Breast epithelium (tissue), 4 donors: ENCODE data around the gene TRAPPC6A. TPM values are rescaled to one million over a fixed set of nuclear protein-coding genes. Genes with fewer than 3 reads are reported as not detected.
"Not testable (repeated sequence)": the region's sequence is repeated elsewhere in the genome, so short reads cannot be mapped to it uniquely, and the experiment has no call there.

Experiments used
- DNase-seq, 2 donors: peaks; one replicate each; pipeline ENCODE4 v3.0.0-alpha.2; 2019; ENCODE audit warnings: low spot score in 2 of 2
- H3K27ac ChIP-seq, 2 donors: fragments of 200-600 bp; sonication (generic) in 1 of 2; one replicate each; pipeline ENCODE4 v1.5.1; 2016 to 2019; ENCODE audit warnings: mild to moderate bottlenecking in 1 of 2
- H3K27me3 ChIP-seq, 2 donors: fragments of 200-600 bp; sonication (generic) in 1 of 2; one replicate each; pipeline versions ENCODE4 v1.5.1 to v1.6.0; 2017 to 2019; ENCODE audit warnings: control low read depth in 1 of 2, mild to moderate bottlenecking in 1 of 2
- H3K36me3 ChIP-seq: fragments of 200-600 bp; one replicate; pipeline ENCODE4 v1.5.1; 2019
- H3K4me1 ChIP-seq, 2 donors: fragments of 200-600 bp; sonication (generic); one replicate each; pipeline ENCODE4 v1.5.1; 2016 to 2019; ENCODE audit warnings: control low read depth in 1 of 2
- H3K4me3 ChIP-seq, 3 donors: fragments of 200-600 bp; sonication (generic); 1 replicate in 2 of 3; 2 replicates in 1 of 3; pipeline ENCODE4 v1.5.1; 2016 to 2019; ENCODE audit warnings: mild to moderate bottlenecking in 3 of 3, moderate library complexity in 2 of 3
- H3K9me3 ChIP-seq, 2 donors: fragments of 200-600 bp; sonication (generic) in 1 of 2; one replicate each; pipeline ENCODE4 v1.5.1; 2016 to 2019; ENCODE audit warnings: control low read depth in 1 of 2
- POLR2A ChIP-seq: fragments of 450-650 bp; IDR thresholded peaks from one replicate; pipeline ENCODE4 v1.6.1; 2016; ENCODE audit warnings: antibody characterized with exemption, mild to moderate bottlenecking, moderate library complexity
- POLR2AphosphoS5 ChIP-seq, 3 donors: sonication (generic); formaldehyde crosslinking; IDR thresholded peaks; one replicate each; pipeline ENCODE4 v1.6.1; 2017; ENCODE audit warnings: antibody characterized with exemption in 3 of 3
- intact Hi-C: fragments of 100-400 bp; cut with DNase I; formaldehyde crosslinking; loops from one replicate; pipeline ENCODE4 v1.15.1; 2023; ENCODE audit warnings: low total_unique reads
- total RNA-seq, 3 donors: library from RNA; depleted of rRNA; stranded (reverse); fragments of >200 nt; gene quantifications; one replicate each; pipeline ENCODE4 v1.1.0, GENCODE V29; 2016
- TF ChIP-seq, protein P1 (sequence below), 3 donors: fragments of 450-650 bp; IDR thresholded peaks; one replicate each; pipeline ENCODE4 v1.5.1; 2016 to 2017; ENCODE audit warnings: antibody characterized with exemption in 3 of 3, mild to moderate bottlenecking in 3 of 3, moderate library complexity in 3 of 3

Gene TRAPPC6A
- total RNA-seq, 3 donors from 2014 or later, result 29.5 to 54.4 (median 34.7) TPM

DNA sequence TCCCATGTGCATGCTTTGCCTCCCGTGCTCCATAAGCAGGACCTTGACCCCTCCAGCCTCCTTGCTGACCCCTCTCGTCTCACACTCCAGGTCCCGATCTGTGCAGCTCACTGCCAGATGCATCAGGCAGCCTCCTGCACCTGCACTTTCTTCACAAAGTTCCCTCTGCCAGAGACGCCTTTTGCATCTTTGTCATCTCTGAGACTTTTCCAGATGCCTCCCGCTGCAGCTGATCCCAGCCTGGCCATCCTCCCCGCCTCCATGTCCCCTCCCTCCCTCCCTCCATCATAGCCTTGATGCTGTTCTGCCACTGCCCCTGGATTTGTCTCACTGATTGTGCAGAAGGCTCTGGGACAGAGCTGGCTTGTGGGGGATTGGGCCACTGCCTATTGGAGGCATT is 55.2 kb downstream of the TRAPPC6A start:
- H3K9me3 ChIP-seq, result no peaks in the 10 kb centered on the region
- peaks cover 4 to 15% of the 10 kb centered on the region in 2 donors for H3K4me1 ChIP-seq
- peak overlapping the region; percentile 32 to 60 for H3K27ac ChIP-seq
- intact Hi-C loops, result loop anchor here (10.0 kb wide), 1 partner anchor 542 kb away; the partner anchor contains the start of gene GIPR
- H3K4me3 ChIP-seq, result no peak overlapping the region
- H3K27me3 ChIP-seq, result no peaks in the 10 kb centered on the region
- no peak for DNase-seq
- H3K36me3 ChIP-seq, result no peaks in the 10 kb centered on the region
- TF ChIP-seq POLR2A, result no peak
- TF ChIP-seq POLR2AphosphoS5 (IDR thresholded peaks at IDR 0.05), result no peak
- TF ChIP-seq, protein P1, sequence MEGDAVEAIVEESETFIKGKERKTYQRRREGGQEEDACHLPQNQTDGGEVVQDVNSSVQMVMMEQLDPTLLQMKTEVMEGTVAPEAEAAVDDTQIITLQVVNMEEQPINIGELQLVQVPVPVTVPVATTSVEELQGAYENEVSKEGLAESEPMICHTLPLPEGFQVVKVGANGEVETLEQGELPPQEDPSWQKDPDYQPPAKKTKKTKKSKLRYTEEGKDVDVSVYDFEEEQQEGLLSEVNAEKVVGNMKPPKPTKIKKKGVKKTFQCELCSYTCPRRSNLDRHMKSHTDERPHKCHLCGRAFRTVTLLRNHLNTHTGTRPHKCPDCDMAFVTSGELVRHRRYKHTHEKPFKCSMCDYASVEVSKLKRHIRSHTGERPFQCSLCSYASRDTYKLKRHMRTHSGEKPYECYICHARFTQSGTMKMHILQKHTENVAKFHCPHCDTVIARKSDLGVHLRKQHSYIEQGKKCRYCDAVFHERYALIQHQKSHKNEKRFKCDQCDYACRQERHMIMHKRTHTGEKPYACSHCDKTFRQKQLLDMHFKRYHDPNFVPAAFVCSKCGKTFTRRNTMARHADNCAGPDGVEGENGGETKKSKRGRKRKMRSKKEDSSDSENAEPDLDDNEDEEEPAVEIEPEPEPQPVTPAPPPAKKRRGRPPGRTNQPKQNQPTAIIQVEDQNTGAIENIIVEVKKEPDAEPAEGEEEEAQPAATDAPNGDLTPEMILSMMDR (IDR thresholded peaks at IDR 0.05), result no peak

DNA sequence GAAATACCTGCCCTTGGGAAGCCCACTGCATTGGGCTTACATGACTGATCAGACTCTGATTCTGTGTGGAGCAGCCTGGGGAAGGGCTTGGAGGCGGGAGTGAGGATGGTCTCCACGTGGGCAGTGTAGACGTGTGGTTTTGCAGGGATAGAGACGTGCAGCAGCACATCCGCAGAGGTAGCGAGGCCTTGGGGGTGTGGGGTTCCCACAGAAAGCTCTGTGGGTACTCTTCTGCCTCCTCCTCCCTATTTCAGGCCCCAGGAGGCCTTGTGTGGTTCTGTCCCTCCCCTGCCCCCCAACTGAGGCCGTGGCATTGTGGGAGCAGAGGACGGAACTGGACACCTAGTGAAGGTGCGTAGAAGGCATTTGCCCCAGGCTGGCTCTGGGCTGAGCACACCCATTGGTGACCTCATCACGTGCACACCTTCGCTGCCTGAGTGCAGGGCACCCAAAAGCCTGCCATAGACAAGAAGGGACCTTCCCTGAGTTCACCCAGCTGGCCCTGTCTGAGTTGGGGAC is 56.2 kb downstream of the TRAPPC6A start:
- Histone ChIP-seq H3K4me1 (peaks cover 4 to 20% of the 10 kb centered on the region in 2 donors), H3K9me3 (no peaks in the 10 kb centered on the region), H3K27me3 (no peaks in the 10 kb centered on the region), H3K36me3 (no peaks in the 10 kb centered on the region), H3K4me3 (no peak overlapping the region), H3K27ac (peak overlapping the region; percentile 50 to 60)
- TF ChIP-seq, protein P1 (IDR thresholded peaks at IDR 0.05), result no peak
- no peak for TF ChIP-seq POLR2A
- no peak for TF ChIP-seq POLR2AphosphoS5 (IDR thresholded peaks at IDR 0.05)
- no peak for DNase-seq
- intact Hi-C loops, result loop anchor here (10.0 kb wide), 1 partner anchor 543 kb away; the partner anchor contains the start of gene GIPR

DNA sequence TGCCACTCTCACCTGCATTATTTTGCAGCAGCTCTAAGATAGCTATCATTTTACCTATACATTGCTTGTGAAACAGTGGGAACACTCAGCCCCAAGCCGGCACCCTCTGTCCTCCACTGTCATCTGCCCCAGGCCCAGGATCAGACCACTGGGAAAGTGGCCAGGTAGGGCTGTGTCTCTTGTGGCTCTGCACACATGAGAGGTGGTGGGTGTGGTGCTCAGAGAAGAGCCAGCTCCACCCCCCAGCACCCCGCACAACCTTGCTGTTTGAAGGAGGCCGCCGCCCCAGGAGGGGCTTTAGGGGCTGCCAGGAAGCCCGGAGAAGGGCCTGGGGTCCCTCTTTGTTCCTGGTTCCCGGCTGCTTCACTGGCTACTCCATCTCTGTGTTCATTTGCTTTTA is 58.5 kb downstream of the TRAPPC6A start:
- Histone ChIP-seq H3K36me3 (no peaks in the 10 kb centered on the region), H3K27ac (no peak overlapping the region), H3K9me3 (no peaks in the 10 kb centered on the region), H3K27me3 (no peaks in the 10 kb centered on the region), H3K4me3 (no peak overlapping the region), H3K4me1 (peaks cover 4 to 20% of the 10 kb centered on the region in 2 donors)
- no peak for DNase-seq
- no peak for TF ChIP-seq POLR2AphosphoS5 (IDR thresholded peaks at IDR 0.05)
- TF ChIP-seq, protein P1 (IDR thresholded peaks at IDR 0.05), result no peak
- no peak for TF ChIP-seq POLR2A
- intact Hi-C loops, result loop anchor here (10.0 kb wide), 1 partner anchor 55 kb away; no protein-coding TSS in a partner anchor

DNA sequence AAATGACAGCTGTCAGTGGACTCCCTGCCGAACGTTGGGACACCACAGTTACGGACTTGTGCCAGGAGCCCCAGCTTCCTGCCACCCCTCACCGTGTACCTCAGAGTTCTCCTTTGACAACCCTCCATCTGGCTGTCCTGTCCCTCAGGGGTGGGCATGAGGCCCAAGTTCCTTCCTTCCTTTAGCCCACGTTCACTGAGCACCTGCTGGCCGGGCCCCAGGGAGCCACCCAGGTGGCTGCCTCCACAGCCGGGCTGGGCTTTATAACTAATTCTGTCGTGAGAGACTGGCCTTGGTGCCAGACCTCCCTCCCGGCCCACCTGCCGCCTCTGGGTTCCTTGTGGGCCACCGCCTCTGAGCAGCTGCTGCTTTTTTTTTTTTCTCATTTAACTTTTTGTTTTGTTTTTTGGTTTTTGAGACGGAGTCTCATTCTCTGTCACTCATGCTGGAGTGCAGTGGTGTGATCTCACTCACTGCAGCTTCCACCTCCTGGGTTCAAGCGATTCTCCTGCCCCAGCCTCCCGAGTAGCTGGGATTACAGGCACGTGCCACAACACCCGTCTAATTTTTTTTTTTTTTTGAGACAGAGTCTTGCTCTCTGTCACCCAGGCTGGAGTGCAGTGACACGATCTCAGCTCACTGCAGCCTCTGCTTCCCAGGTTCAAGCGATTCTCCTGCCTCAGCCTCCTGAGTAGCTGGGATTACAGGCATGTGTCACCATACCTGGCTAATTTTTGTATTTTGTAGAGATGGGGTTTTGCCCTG is 59.3 kb downstream of the TRAPPC6A start:
- H3K36me3 ChIP-seq, DNase-seq, H3K9me3 ChIP-seq, H3K4me3 ChIP-seq, H3K27me3 ChIP-seq: not testable (repeated sequence)
- intact Hi-C loops, result loop anchor here (10.0 kb wide), 1 partner anchor 54 kb away; no protein-coding TSS in a partner anchor
- Histone ChIP-seq H3K4me1 (peaks cover 4 to 22% of the 10 kb centered on the region in 2 donors), H3K27ac (peak overlapping the region; percentile 61 to 67)

DNA sequence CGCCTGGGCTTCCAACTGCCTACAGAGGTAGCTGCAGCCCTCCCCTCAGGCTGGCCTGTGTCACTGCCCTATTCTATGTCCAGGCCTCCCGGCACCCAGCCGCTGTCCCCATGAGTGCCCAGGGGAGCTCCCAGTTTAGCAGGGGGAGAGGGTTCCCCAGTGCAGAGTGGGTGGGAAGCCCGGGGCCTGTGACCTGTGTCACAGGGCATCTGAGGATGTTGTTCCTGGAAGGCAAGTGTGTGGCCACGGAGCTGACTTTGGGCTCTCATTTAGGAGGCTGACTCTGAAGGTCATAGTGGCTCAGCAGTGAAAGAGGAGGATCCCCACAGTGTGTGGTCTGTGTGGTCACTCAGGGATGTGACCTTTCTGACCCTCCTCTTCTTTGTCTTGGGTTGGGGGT is 59.9 kb downstream of the TRAPPC6A start:
- Histone ChIP-seq H3K36me3 (no peaks in the 10 kb centered on the region), H3K4me3 (no peak overlapping the region), H3K27me3 (no peaks in the 10 kb centered on the region), H3K4me1 (peaks cover 4 to 19% of the 10 kb centered on the region in 2 donors), H3K9me3 (no peaks in the 10 kb centered on the region), H3K27ac (peak overlapping the region; percentile 61 to 67)
- intact Hi-C loops, result loop anchor here (10.0 kb wide), 1 partner anchor 53 kb away; no protein-coding TSS in a partner anchor
- TF ChIP-seq POLR2AphosphoS5 (IDR thresholded peaks at IDR 0.05) (no peak), POLR2A (no peak)
- TF ChIP-seq, protein P1 (IDR thresholded peaks at IDR 0.05), result no peak
- no peak for DNase-seq
